ENCODE results near the gene OR6S1.
"Not testable (repeated sequence)": the region's sequence is repeated elsewhere in the genome, so short reads cannot be mapped to it uniquely, and the experiment has no call there.

The OR6S1 gene

GRCh38 chr14:20668969-20669368 is 27.5 kb upstream of the OR6S1 start:
- DNase-seq: no peak

DNA sequence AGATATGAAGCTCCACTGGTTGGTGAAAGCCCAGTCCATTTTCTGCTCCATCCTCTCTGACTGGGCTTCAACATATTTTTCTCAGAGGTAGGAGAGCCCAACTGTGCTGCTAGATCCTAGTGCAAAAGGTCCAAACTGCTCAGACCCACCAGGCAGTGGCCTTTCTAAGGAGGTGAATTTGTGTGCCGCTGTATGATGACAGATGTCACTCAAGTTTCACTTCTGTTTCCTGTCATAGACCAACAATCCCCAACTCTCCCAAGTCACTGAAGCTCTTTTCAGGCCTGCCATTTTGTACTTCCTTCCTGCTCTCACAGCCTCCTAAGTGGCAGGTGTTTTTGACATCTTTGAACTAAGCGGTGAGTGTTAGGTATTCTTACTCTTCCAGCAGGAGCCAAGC is 26.5 kb upstream of the OR6S1 start:
- no peak for DNase-seq

DNA sequence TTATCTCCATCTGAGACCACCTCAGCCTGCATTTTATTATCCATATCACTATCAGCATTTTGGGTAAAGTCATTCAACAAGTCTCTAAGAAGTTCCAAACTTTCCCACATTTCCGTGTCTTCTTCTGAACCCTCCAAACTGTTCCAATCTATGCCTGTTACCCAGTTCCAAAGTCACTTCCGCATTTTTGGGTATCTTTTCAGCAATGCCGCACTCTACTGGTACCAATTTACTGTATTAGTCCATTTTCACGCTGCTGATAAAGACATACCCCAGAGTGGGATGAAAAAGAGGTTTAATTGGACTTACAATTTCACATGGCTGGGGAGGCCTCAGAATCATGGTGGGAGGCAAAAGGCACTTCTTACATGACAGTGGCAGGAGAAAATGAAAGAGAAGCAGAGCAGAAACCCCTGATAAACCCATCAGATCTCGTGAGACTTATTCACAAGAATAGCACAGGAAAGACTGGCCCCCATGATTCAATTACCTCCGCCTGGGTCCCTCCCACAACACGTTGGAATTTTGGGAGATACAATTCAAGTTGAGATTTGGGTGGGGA is 25.0 kb upstream of the OR6S1 start:
- not testable (repeated sequence) for DNase-seq

GRCh38 chr14:20662968-20663732 is 21.7 kb upstream of the OR6S1 start:
- no peak for DNase-seq

GRCh38 chr14:20661197-20661596 is 19.7 kb upstream of the OR6S1 start:
- DNase-seq: no peak

DNA sequence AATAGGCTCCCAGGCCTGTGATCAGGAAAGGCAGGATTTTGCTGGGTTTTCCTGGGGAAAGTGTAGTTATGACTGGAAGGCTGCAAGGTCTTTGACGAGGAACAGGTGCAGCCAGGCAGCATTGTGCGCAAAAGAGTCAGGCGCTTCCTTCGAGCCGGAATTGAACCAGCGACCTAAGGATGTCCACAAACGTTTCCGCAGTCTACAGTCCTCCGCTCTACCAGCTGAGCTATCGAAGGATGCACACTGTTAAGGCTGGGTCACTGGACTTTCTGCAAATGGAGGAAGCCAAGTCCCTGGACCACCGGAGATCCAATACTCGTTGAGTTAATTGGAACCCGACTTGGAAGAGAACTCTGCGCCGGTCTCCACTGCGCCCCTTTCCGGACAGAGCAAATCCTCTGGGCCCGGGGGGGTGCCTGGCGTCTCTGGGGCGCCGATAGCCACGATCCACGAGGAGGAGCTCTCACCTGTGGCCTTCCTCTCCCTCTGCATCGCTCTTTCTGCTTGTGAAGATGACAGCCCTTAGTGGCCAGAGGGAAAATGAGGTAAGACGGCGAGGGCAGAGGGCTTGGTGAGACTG is 18.4 kb upstream of the OR6S1 start:
- DNase-seq: no peak

DNA sequence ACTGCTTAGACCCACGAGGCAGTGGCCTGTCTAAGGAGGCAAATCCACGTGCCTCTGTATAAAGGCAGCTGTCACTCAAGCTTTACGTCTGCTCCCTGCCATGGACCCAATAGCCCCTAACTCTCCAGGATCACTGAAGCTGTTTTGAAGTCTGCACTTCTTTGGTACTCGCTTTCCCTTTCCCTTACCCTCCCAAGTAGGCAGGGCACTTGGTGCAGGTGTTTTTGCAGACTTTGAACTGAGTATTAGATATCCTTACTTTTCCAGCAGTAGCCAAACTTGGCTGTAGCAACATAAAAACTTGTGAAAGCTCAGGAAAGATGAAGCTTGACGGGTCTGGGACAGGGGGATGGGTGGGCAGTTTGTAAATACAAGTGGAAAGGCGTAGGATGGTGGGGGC is 17.8 kb upstream of the OR6S1 start:
- DNase-seq: no peak

DNA sequence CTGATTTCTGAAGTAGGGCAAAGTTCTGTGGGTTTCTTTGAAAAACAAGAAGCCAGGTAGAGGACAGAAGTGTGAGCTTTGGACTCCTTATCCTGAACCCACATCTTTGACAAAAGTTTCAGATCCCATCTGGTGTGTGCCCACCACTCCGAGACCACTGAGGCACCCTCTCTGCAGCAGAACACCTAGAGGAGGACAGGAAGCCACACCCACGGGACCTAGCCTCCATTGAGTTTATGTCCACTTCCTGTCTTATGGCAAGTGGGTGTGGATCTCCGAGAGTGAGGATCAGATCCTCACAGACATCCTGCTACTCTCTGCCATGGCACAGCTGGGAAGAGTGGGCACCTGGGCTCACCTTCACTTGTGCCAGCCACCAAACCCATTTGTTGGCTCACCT is 16.8 kb upstream of the OR6S1 start:
- no peak for DNase-seq

DNA sequence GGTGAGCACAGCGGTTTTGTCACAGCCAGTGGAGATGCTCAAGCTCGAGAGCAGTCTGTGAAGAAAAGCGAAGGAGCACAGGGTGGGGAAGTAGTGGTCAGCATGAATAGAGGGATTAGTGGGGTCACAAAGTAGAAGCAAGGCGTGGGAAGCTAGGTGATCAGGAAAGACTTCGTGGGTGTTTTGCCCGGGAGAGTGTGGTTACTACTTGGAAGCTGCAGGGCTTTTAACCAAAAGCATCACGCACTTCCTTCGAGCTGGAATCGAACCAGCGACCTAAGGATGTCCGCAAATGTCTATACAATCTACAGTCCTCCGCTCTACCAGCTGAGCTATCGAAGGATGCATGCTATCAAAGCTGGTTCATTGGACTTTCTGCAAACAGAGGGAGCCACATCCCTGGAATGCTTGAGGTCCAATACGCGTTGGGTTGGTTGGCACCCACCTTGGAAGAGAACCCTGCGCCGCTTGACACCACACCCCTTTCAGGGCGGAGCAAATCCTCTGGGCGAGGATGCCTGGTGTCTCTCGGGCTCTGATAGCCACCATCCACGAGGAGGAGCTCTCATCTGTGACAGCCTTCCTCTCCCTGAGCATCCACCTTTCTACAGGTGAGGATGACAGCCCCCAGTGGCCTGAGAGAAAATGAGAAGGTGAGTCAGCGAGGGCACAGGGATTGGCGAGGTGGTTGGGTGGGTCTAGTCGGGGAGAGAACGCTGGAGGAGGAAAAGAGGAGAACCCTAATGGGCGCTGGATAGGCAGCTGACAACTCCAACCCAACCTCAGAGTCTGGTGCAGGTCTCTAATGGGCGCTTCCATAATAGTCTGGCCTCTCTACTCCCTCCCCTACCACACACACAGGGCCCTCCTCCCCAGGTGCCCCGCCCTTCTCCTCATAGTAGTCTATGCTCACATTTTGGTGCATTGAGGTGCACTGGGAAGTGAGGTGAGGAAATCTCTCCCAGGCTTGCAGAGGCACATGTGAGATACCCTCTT is 16.0 kb upstream of the OR6S1 start:
- DNase-seq: no peak

DNA sequence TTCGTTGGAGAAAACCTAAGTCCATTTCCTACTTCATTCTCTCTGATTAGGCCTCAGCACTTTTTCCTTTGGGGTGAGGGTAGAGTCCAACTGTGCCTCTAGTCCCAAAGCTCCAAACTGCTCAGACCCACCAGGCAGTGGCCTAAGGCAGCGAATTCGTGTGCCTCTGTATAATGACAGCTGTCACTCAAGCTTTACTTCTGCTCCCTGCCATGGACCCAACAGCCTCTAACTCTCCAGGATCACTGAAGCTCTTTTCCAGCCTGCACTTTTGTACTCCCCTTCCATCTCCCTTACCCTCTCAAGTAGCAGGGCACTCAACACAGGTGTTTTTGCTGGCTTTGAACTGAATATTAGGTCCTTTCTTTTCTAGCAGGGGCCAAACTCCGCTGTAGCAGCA is 14.8 kb upstream of the OR6S1 start:
- DNase-seq: no peak

DNA sequence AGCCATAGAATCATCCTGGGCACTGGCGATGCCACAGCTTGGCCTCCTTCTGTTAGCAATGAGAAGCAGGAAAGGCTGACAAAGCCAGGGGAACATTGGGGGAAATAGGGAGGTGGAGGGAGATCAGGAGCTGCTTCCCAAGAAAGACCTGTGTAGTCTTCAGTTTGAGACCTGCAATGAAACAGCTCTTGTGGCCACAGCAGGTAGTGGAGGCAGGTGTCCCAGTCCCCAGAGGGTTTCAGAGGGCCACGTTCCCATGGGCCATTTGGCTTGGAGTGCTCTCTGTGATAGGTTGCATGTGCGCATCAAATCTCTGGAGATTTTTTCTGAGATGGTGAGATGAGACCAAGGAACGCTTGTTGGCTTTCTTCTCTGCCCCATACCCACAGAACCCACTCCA is 14.4 kb upstream of the OR6S1 start:
- DNase-seq: no peak

GRCh38 chr14:20652996-20653975 is 11.8 kb upstream of the OR6S1 start:
- no peak for DNase-seq

DNA sequence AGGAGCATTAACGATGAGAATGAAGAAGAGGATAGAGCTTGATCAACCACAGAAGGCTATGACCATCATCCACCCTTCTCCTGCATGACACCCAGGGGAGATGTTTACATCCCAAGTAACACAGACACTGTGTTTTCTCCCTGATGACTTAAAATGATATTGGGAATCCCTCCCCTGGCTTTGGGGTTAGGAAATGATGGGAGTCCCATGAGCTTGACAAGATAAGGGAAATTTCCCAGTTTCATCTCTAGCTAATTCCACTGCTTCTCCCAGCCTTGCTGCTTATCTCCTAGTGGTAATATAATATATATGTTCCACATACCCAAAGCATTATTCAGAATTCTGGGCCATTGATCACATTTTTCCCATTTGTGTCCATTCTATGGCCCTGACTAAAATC is 4.0 kb upstream of the OR6S1 start:
- DNase-seq: no peak

DNA sequence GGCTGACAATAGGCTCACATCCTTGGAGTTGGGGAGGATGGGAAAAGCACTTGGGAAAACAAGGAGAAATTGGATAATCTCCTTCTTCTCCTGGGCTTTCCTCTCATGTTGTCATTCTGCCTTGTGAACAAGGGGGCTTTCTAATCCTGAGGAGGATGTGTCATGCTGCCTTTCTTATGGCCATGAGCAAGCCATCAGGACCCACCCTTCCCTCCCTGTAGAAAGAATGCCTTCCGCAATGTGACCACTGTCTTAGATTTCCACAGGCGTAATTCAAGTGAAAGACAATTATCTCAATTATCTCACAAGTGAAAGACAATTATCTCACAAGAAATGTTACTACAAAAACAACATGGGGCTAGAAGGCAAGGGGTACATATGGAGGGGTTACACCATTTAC is 3.0 kb upstream of the OR6S1 start:
- DNase-seq: no peak

DNA sequence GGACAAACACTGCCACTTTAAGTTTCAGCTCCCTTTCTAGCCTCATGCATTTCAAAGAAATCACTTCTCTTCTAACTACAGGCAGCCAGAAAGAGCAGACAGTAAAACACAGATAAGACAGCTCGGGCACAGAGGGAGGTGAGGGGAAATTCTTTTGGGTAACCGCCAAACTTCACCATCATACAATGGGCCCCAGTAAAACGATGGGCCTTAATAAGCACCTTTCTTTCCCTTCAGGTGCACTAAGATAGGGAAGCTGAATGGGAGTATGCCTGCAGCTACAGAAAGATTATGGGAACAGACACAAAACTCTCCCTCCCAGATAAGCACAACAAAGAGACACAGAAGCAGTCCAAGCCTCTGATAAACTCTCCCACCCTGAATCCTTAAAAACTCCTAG is 1.3 kb upstream of the OR6S1 start:
- not testable (repeated sequence) for DNase-seq

DNA sequence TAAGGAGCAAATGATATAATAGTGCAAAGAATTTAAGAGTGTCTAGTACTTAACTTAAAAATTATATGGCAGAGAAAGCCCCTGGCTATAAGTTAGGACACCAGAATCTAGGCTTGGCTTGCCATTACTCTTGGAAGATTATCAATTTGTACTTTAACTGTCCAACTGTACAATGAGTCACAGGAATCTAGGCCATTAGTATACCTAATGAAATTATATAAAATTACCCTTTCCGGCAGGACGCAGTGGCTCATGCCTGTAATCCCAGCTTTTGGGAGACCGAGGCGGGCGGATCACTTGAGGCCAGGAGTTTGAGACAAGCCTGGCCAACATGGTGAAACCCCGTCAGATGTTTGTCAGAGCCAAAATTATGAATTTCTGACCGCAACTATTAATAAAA is 691 bp upstream of the OR6S1 start:
- DNase-seq: no peak

DNA sequence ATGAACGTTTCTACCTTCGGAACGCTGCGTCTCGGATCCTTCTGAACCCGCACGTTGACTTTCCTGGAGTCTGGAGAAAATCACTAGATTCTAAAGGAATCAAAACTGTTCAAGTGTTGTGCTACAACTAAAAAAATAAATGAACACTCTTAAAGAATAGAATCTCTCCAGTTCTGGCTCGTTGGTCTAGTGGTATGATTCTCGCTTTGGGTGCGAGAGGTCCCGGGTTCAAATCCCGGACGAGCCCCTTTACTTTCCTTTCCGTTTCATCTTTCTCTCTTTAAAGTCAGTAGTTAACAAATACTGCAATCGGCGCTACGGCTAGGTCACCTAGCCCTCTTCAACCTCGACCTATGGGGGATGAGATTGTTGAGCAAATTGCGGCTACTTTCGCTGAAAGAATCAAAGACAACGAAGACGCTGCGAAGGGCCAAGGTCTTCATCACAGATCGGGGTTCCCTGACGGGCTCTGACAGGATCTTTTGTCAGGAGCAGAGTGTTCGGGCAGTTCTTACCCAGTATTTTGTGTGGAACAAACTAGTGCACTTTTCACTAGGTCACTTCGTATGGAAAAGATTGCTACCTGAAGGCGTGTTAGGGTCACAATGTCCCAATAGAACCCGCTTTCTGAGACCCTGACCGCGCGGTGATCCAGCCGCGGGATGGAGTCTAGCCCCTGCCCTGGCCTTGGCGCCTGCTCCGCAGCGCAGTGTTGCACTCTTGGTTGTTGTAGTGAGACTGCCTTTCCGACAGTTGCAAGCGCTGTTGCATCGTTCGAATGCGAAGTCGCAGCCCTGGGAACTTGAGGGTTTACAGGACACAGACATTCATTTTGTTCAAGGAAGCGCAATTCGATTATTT is 8.4 kb downstream of the OR6S1 start:
- no peak for DNase-seq

GRCh38 chr14:20632448-20632830 is 9.1 kb downstream of the OR6S1 start:
- no peak for DNase-seq

DNA sequence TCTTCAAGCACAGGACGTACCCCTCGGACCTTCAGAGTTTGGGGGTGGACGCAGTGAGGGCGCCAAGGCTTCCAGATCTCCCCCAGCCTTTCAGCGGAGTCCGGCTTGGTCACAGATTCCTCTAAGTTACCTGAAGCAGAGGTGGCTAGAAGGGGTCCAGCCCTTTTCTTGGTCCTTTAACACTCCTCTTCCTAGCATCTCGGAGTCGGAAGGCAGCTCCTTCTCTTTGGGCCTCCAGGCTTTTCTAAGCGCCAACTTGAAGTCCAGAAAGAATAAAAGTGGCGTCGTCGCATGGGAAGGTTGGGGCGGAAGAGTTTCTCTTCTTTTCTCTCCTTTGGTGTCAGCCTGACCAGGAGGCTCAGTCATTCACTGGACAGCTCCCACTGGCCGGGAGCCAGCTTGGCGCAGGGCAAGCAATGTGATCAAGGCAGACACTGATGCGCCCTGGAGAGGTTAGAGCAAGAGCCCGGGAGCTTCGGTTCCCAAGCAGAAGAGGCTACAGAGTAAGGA is 9.6 kb downstream of the OR6S1 start:
- DNase-seq: no peak

- DNase-seq: no peak
Measured at GRCh38 chr14:20631023-20631879, 10.2 kb downstream of the OR6S1 start.
